OCI-LY1 (cell line): ENCODE data around the gene ARMC3.

ENCODE experiments used
- EZH2 ChIP-seq: fragments of 200-600 bp; sonication (generic), shearing (Covaris generic); IDR thresholded peaks from 2 replicates; pipeline ENCODE4 v1.8.0; 2017; ENCODE audit warnings: borderline replicate concordance, mixed run types, mild to moderate bottlenecking, antibody characterized with exemption, low read length, moderate library complexity, mixed read lengths
- TF ChIP-seq, protein P1 (sequence below): fragments of 200-600 bp; sonication (generic), shearing (Covaris generic); IDR thresholded peaks from 2 replicates; pipeline ENCODE4 v1.5.1; 2017; ENCODE audit warnings: mild to moderate bottlenecking, antibody characterized with exemption, low read length, moderate library complexity, mixed read lengths

DNA sequence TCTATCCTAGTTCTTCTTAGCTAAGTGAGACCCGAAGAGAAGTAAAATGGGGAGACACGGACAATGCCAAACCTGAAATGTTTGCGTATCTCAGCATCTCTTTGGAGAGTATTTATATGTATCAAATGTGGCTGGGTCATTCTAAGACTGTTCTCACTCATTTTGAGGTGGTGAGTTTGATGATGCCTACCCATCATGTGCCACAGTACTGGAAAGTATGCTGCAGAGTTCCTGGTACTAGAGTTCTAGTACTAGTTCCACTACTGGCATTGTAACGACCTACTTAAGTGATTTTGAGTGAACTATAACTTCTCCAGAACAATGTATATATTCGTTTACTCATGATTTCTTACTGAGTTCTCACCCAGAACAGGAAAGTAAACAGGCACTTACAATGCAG lies 41.9 kb downstream of the ARMC3 start:
- TF ChIP-seq, protein P1, sequence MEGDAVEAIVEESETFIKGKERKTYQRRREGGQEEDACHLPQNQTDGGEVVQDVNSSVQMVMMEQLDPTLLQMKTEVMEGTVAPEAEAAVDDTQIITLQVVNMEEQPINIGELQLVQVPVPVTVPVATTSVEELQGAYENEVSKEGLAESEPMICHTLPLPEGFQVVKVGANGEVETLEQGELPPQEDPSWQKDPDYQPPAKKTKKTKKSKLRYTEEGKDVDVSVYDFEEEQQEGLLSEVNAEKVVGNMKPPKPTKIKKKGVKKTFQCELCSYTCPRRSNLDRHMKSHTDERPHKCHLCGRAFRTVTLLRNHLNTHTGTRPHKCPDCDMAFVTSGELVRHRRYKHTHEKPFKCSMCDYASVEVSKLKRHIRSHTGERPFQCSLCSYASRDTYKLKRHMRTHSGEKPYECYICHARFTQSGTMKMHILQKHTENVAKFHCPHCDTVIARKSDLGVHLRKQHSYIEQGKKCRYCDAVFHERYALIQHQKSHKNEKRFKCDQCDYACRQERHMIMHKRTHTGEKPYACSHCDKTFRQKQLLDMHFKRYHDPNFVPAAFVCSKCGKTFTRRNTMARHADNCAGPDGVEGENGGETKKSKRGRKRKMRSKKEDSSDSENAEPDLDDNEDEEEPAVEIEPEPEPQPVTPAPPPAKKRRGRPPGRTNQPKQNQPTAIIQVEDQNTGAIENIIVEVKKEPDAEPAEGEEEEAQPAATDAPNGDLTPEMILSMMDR = no peak
- no peak for TF ChIP-seq EZH2
